OCI-LY7 (cell line): Measurements from ENCODE around the gene SPATA33. TPM values are rescaled to one million over a fixed set of nuclear protein-coding genes. Genes with fewer than 3 reads are reported as not detected.

Experiments used
- BruUV-seq: library from RNA; stranded (reverse); fragments of 400-500 nt; replicated peaks from 2 replicates; lab custom pipeline; 2021; lab: Mats Ljungman, UMichigan
- CTCF ChIA-PET: fragments of 300-600 bp; sonication (Branson Sonifier 250); formaldehyde crosslinking; loops from one replicate; lab custom pipeline; 2022; ENCODE audit warnings: antibody characterized with exemption; ENCODE audit not compliant: unreplicated experiment; lab: Charles Lee
- POLR2A ChIA-PET: fragments of 300-600 bp; sonication (Branson Sonifier 250); formaldehyde crosslinking; loops from one replicate; lab custom pipeline; 2022; ENCODE audit warnings: antibody characterized with exemption; lab: Charles Lee
- DNase-seq: peaks from one replicate; pipeline ENCODE4 v3.0.0-alpha.2; 2015; ENCODE audit warnings: low spot score
- H2AFZ ChIP-seq: fragments of 200-600 bp; sonication (generic), shearing (Covaris generic); 2 replicates; pipeline ENCODE4 v1.6.1; 2014; ENCODE audit warnings: mild to moderate bottlenecking, antibody characterized with exemption, low read length, moderate library complexity
- H3K27ac ChIP-seq: fragments of 200-600 bp; sonication (generic); 2 replicates; pipeline ENCODE4 v1.5.1; 2014; ENCODE audit warnings: mixed run types, low read depth, mild to moderate bottlenecking, moderate library complexity, low read length, inconsistent platforms; ENCODE audit not compliant: poor library complexity, severe bottlenecking
- H3K36me3 ChIP-seq: fragments of 200-600 bp; sonication (generic); 2 replicates; pipeline ENCODE4 v1.6.1; 2014; ENCODE audit warnings: mild to moderate bottlenecking, antibody characterized with exemption, low read length, moderate library complexity, mixed read lengths; ENCODE audit not compliant: insufficient read depth
- H3K4me1 ChIP-seq: fragments of 200-600 bp; sonication (generic); 2 replicates; pipeline ENCODE4 v1.5.1; 2014; ENCODE audit warnings: mild to moderate bottlenecking, low read length; ENCODE audit not compliant: insufficient read depth, poor library complexity, severe bottlenecking
- H3K4me2 ChIP-seq: fragments of 200-600 bp; sonication (generic); 2 replicates; pipeline ENCODE4 v1.6.1; 2014; ENCODE audit warnings: mild to moderate bottlenecking, low read length
- H3K4me3 ChIP-seq: fragments of 200-600 bp; sonication (generic); 2 replicates; pipeline ENCODE4 v1.5.1; 2014; ENCODE audit warnings: mild to moderate bottlenecking, low read depth, low read length; ENCODE audit not compliant: poor library complexity, severe bottlenecking
- H3K79me2 ChIP-seq: fragments of 200-600 bp; sonication (generic); 2 replicates; pipeline ENCODE4 v1.6.1; 2016; ENCODE audit warnings: low read depth, mild to moderate bottlenecking, low read length, moderate library complexity, mixed read lengths; ENCODE audit not compliant: insufficient read depth
- H3K9me2 ChIP-seq: fragments of 200-600 bp; sonication (generic); 2 replicates; pipeline ENCODE4 v1.6.1; 2016; ENCODE audit warnings: mild to moderate bottlenecking, low read length, mixed read lengths; ENCODE audit not compliant: insufficient read depth
- H3K9me3 ChIP-seq: fragments of 200-600 bp; sonication (generic); 2 replicates; pipeline ENCODE4 v1.6.1; 2014; ENCODE audit warnings: mild to moderate bottlenecking, mixed run types, low read length, mixed read lengths
- H4K20me1 ChIP-seq: fragments of 200-600 bp; sonication (generic); 2 replicates; pipeline ENCODE4 v1.6.1; 2014; ENCODE audit warnings: mild to moderate bottlenecking, antibody characterized with exemption, low read length, moderate library complexity, mixed read lengths; ENCODE audit not compliant: insufficient read depth
- CTCF ChIP-seq: fragments of 200-600 bp; sonication (generic); conservative IDR thresholded peaks from 2 replicates; pipeline ENCODE4 v1.5.1; 2014; ENCODE audit warnings: mild to moderate bottlenecking, antibody characterized with exemption, low read length, moderate library complexity, mixed read lengths
- EZH2phosphoT487 ChIP-seq: fragments of 200-600 bp; sonication (generic); IDR thresholded peaks from 2 replicates; pipeline ENCODE4 v1.6.1; 2018; ENCODE audit warnings: low read depth, borderline replicate concordance, mild to moderate bottlenecking, mixed run types, antibody characterized with exemption, low read length, moderate library complexity, mixed read lengths
- intact Hi-C: fragments of 100-400 bp; cut with micrococcal nuclease; formaldehyde crosslinking; loops from one replicate; pipeline ENCODE4 v1.10.0; 2022; ENCODE audit not compliant: unreplicated experiment
- total RNA-seq, 2 experiments: library from RNA; depleted of rRNA in 1 of 2; stranded (reverse); fragments of >200 nt in 1 of 2; shearing (Covaris generic) in 1 of 2; gene quantifications; 2 replicates each; pipeline ENCODE4 v1.2.3, GENCODE V29; 2014 to 2022

The SPATA33 gene
- total RNA-seq, 2 experiments from 2014 or later, result 9.4 to 17.3 TPM

- Histone ChIP-seq H3K4me2 (no peak overlapping the region), H3K36me3 (no peaks in the 10 kb centered on the region), H3K9me3 (no peaks in the 10 kb centered on the region), H4K20me1 (no peaks in the 10 kb centered on the region), H3K4me1 (no peaks in the 10 kb centered on the region), H3K79me2 (no peaks in the 10 kb centered on the region), H3K9me2 (no peaks in the 10 kb centered on the region), H3K4me3 (no peak overlapping the region), H2AFZ (no peak overlapping the region), H3K27ac (no peak overlapping the region)
- TF ChIP-seq EZH2phosphoT487 (no peak), CTCF (no peak)
- CTCF ChIA-PET, result no interaction called here
- no peak for DNase-seq
- intact Hi-C loops, result no loop called here
- no TSS peak for BruUV-seq
- POLR2A ChIA-PET, result no interaction called here
Observed at GRCh38 chr16:89616623-89617022, 41.0 kb upstream of the SPATA33 start.

GRCh38 chr16:89617036-89617435 is 40.6 kb upstream of the SPATA33 start:
- TF ChIP-seq CTCF (no peak), EZH2phosphoT487 (no peak)
- H3K9me3 ChIP-seq, result no peaks in the 10 kb centered on the region
- ChIA-PET POLR2A (no interaction called here), CTCF (interaction anchor here (0.6 kb wide), 1 partner anchor 445 kb away, joined by 3 read pairs; the partner anchor contains the start of gene CDH15)
- H3K27ac ChIP-seq, result no peak overlapping the region
- BruUV-seq, result no TSS peak
- no peaks in the 10 kb centered on the region for H3K9me2 ChIP-seq
- no peak overlapping the region for H3K4me2 ChIP-seq
- no peaks in the 10 kb centered on the region for H3K36me3 ChIP-seq
- H2AFZ ChIP-seq, result no peak overlapping the region
- H3K4me3 ChIP-seq, result no peak overlapping the region
- H4K20me1 ChIP-seq, result no peaks in the 10 kb centered on the region
- no peak for DNase-seq
- intact Hi-C loops, result no loop called here
- H3K79me2 ChIP-seq, result no peaks in the 10 kb centered on the region
- H3K4me1 ChIP-seq, result no peaks in the 10 kb centered on the region

GRCh38 chr16:89618109-89618998 is 39.3 kb upstream of the SPATA33 start:
- no TSS peak for BruUV-seq
- H3K9me3 ChIP-seq, result no peaks in the 10 kb centered on the region
- H3K4me1 ChIP-seq, result no peaks in the 10 kb centered on the region
- H3K4me3 ChIP-seq, result no peak overlapping the region
- ChIA-PET CTCF (no interaction called here), POLR2A (no interaction called here)
- H2AFZ ChIP-seq, result no peak overlapping the region
- DNase-seq, result no peak
- intact Hi-C loops, result no loop called here
- no peaks in the 10 kb centered on the region for H4K20me1 ChIP-seq
- H3K9me2 ChIP-seq, result no peaks in the 10 kb centered on the region
- TF ChIP-seq CTCF (no peak), EZH2phosphoT487 (no peak)
- no peaks in the 10 kb centered on the region for H3K36me3 ChIP-seq
- H3K4me2 ChIP-seq, result no peak overlapping the region
- no peaks in the 10 kb centered on the region for H3K79me2 ChIP-seq
- no peak overlapping the region for H3K27ac ChIP-seq
